Ramos (cell line): ENCODE results near the gene OR2V1.
"Not testable (repeated sequence)": the region's sequence is repeated elsewhere in the genome, so short reads cannot be mapped to it uniquely, and the experiment has no call there.

ENCODE experiments used
- in situ Hi-C: fragments of 300-500 bp; cut with MboI; formaldehyde crosslinking; loops from one replicate; pipeline ENCODE4 v1.14.3; 2022; ENCODE audit warnings: low sequenced_read_pairs; ENCODE audit not compliant: unreplicated experiment

The OR2V1 gene

GRCh38 chr5:181130832-181131496 is at the start of gene OR2V1:
OR2V1 (minus strand) TSS chr5:181131169; CDS start chr5:181125304, 5,865 bp downstream.
- in situ Hi-C loops: no loop called here

- in situ Hi-C loops: not testable (repeated sequence)
Observed at GRCh38 chr5:181177559-181177958, 46.6 kb upstream of the OR2V1 start.

- in situ Hi-C loops: no loop called here
Observed at GRCh38 chr5:181176254-181176952, 45.4 kb upstream of the OR2V1 start.

GRCh38 chr5:181173420-181174342 is 42.7 kb upstream of the OR2V1 start:
- in situ Hi-C loops: no loop called here

GRCh38 chr5:181173027-181173419 is 42.1 kb upstream of the OR2V1 start:
- in situ Hi-C loops: no loop called here

GRCh38 chr5:181171782-181172181 is 40.8 kb upstream of the OR2V1 start:
- in situ Hi-C loops: no loop called here

GRCh38 chr5:181170996-181171395 is 40.0 kb upstream of the OR2V1 start:
- in situ Hi-C loops: no loop called here

- in situ Hi-C loops: no loop called here
Observed at GRCh38 chr5:181170237-181170825, 39.4 kb upstream of the OR2V1 start.

GRCh38 chr5:181169459-181170236 is 38.7 kb upstream of the OR2V1 start:
- in situ Hi-C loops: not testable (repeated sequence)

- in situ Hi-C loops: no loop called here
Observed at GRCh38 chr5:181168595-181169118, 37.7 kb upstream of the OR2V1 start.

- in situ Hi-C loops: no loop called here
Observed at GRCh38 chr5:181167814-181168488, 37.0 kb upstream of the OR2V1 start.

- in situ Hi-C loops: no loop called here
Observed at GRCh38 chr5:181166812-181167733, 36.1 kb upstream of the OR2V1 start.

- in situ Hi-C loops: no loop called here
Observed at GRCh38 chr5:181164076-181164952, 33.3 kb upstream of the OR2V1 start.

- in situ Hi-C loops: no loop called here
Observed at GRCh38 chr5:181163487-181164075, 32.6 kb upstream of the OR2V1 start.

GRCh38 chr5:181161534-181162175 is 30.7 kb upstream of the OR2V1 start:
- in situ Hi-C loops: no loop called here
